ENCODE results near the gene SLC1A6. TPM values are rescaled to one million over a fixed set of nuclear protein-coding genes. Genes with fewer than 3 reads are reported as not detected.

SLC1A6 gene
- total and polyA plus RNA-seq, 7 donors = 0.06 TPM; not detected in 6

- H3K27ac ChIP-seq = no peak overlapping the region
- DNase-seq = no peak
- no peak overlapping the region for H3K4me3 ChIP-seq
- TF ChIP-seq POLR2AphosphoS5 (IDR thresholded peaks at IDR 0.05) = no peak
- TF ChIP-seq EP300 (IDR thresholded peaks at IDR 0.05) = no peak
- TF ChIP-seq POLR2A (IDR thresholded peaks at IDR 0.05) = no peak
- no peak for TF ChIP-seq CTCF (IDR thresholded peaks at IDR 0.05)
- intact Hi-C loops (cut with DNase I) = no loop called here
- H3K9me3 ChIP-seq = no peaks in the 10 kb centered on the region
- H3K27me3 ChIP-seq = no peaks in the 10 kb centered on the region
- H3K36me3 ChIP-seq = no peaks in the 10 kb centered on the region
- H3K4me1 ChIP-seq = no peaks in the 10 kb centered on the region
- 82 to 89% methylated on average over 6 of the region's 6 CpGs for WGBS, 2 donors
Measured at GRCh38 chr19:14940266-14940665, 39.4 kb downstream of the SLC1A6 start.

GRCh38 chr19:14933506-14933905, 46.2 kb downstream of the SLC1A6 start:
- no peaks in the 10 kb centered on the region for H3K4me1 ChIP-seq
- intact Hi-C loops (cut with DNase I) = no loop called here
- H3K27me3 ChIP-seq = no peaks in the 10 kb centered on the region
- H3K27ac ChIP-seq = no peak overlapping the region
- H3K4me3 ChIP-seq = no peak overlapping the region
- H3K36me3 ChIP-seq = no peaks in the 10 kb centered on the region
- WGBS, 2 donors = 61 to 83% methylated on average over 1 of the region's 1 CpG
- TF ChIP-seq POLR2A (IDR thresholded peaks at IDR 0.05) = no peak
- DNase-seq = no peak
- no peaks in the 10 kb centered on the region for H3K9me3 ChIP-seq

- Histone ChIP-seq H3K4me1 (no peaks in the 10 kb centered on the region), H3K9me3 (no peaks in the 10 kb centered on the region), H3K36me3 (no peaks in the 10 kb centered on the region), H3K27me3 (peaks cover 0 to 10% (median 0%) of the 10 kb centered on the region in 3 donors), H3K4me3 (no peak overlapping the region), H3K27ac (no peak overlapping the region)
- no peak for DNase-seq
- 40 to 66% methylated on average over 5 of the region's 5 CpGs for WGBS, 2 donors
- TF ChIP-seq POLR2A (IDR thresholded peaks at IDR 0.05) (no peak), EP300 (IDR thresholded peaks at IDR 0.05) (no peak), CTCF (IDR thresholded peaks at IDR 0.05) (no peak), POLR2AphosphoS5 (IDR thresholded peaks at IDR 0.05) (no peak)
- intact Hi-C loops (cut with DNase I) = no loop called here
Measured at GRCh38 chr19:14916848-14917247, 62.8 kb downstream of the SLC1A6 start.

GRCh38 chr19:14915116-14915515, 64.5 kb downstream of the SLC1A6 start:
- H3K4me1 ChIP-seq = no peaks in the 10 kb centered on the region
- no peaks in the 10 kb centered on the region for H3K36me3 ChIP-seq
- peaks cover 0 to 10% (median 0%) of the 10 kb centered on the region in 3 donors for H3K27me3 ChIP-seq
- TF ChIP-seq CTCF (IDR thresholded peaks at IDR 0.05) (no peak), EP300 (IDR thresholded peaks at IDR 0.05) (no peak), POLR2AphosphoS5 (IDR thresholded peaks at IDR 0.05) (no peak), POLR2A (IDR thresholded peaks at IDR 0.05) (no peak)
- intact Hi-C loops (cut with DNase I) = no loop called here
- H3K9me3 ChIP-seq = no peaks in the 10 kb centered on the region
- WGBS, 2 donors = 69 to 79% methylated on average over 6 of the region's 6 CpGs
- no peak overlapping the region for H3K4me3 ChIP-seq
- DNase-seq = no peak
- H3K27ac ChIP-seq = no peak overlapping the region

GRCh38 chr19:14906711-14907110, 73.0 kb downstream of the SLC1A6 start:
- intact Hi-C loops (cut with DNase I) = no loop called here
- TF ChIP-seq POLR2A (IDR thresholded peaks at IDR 0.05) (no peak), CTCF (IDR thresholded peaks at IDR 0.05) (no peak), POLR2AphosphoS5 (IDR thresholded peaks at IDR 0.05) (no peak), EP300 (IDR thresholded peaks at IDR 0.05) (no peak)

More at GRCh38 chr19:14906711-14907110, 73.0 kb downstream of the SLC1A6 start:
- H3K9me3 ChIP-seq = no peaks in the 10 kb centered on the region
- no peak overlapping the region for H3K27ac ChIP-seq
- H3K27me3 ChIP-seq = peaks cover 0 to 3% (median 0%) of the 10 kb centered on the region in 3 donors
- WGBS, 2 donors = 64 to 82% methylated on average over 4 of the region's 4 CpGs
- DNase-seq = no peak
- no peaks in the 10 kb centered on the region for H3K4me1 ChIP-seq
- H3K36me3 ChIP-seq = no peaks in the 10 kb centered on the region
- H3K4me3 ChIP-seq = no peak overlapping the region
